Right hindlimb (tissue), 1 donor: ENCODE results near the gene JUP.
"Not testable (repeated sequence)": the region's sequence is repeated elsewhere in the genome, so short reads cannot be mapped to it uniquely, and the experiment has no call there.

ENCODE experiments used
- DNase-seq: peaks from one replicate; pipeline ENCODE4 v3.0.0-alpha.2; 2018

Gene JUP

GRCh38 chr17:41777574-41778188, 8.8 kb downstream of the JUP start:
- DNase-seq: peak; percentile 93

DNA sequence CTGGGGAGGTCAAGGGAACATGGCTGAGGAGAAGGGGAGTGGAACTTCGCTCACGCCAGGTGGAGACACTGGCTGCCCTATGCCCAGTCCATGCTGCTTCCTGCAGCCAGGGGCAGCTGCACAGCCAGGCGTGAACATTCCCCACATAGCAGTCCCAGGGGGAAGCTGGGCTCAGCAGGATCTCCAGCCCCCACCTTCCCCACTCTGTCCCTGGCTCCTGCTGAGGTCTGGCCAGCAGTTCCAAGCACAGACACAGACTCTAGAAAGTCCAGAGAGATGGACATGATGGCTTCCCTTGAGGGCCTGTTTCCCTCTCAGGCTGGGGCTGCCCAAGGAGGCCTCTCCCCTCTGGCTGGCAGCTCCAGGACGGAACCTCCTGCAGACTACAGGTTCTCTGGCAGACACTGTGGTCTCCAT, 9.3 kb downstream of the JUP start:
- peak; percentile 80 for DNase-seq

DNA sequence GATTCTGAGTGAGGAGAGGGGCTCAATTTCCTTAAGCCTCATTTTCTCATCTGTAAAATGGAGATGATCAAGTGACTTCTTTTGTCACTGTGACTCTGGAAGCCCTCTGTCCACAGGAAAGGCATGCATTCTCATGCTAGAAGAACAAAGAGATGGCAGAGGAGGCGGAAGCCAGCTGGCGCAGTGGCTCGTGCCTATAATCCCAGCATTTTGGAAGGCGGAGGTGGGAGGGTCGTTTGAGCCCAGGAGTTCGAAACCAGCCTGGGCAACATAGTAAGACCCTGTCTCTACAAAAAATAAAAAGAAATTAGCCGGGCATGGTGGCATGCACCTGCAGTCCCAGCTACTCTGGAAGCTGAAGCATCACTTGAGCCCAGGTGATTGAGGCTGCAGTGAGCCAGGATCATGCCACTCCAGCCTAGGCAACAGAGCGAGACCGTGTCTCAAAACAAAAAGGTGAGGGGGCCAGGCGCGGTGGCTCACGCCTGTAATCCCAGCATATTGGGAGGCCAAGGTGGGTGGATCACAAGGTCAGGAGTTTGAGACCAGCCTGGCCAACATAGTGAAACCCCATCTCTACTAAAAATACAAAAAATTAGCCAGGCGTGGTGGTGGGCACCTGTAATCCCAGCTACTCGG, 10.1 kb downstream of the JUP start:
- not testable (repeated sequence) for DNase-seq

DNA sequence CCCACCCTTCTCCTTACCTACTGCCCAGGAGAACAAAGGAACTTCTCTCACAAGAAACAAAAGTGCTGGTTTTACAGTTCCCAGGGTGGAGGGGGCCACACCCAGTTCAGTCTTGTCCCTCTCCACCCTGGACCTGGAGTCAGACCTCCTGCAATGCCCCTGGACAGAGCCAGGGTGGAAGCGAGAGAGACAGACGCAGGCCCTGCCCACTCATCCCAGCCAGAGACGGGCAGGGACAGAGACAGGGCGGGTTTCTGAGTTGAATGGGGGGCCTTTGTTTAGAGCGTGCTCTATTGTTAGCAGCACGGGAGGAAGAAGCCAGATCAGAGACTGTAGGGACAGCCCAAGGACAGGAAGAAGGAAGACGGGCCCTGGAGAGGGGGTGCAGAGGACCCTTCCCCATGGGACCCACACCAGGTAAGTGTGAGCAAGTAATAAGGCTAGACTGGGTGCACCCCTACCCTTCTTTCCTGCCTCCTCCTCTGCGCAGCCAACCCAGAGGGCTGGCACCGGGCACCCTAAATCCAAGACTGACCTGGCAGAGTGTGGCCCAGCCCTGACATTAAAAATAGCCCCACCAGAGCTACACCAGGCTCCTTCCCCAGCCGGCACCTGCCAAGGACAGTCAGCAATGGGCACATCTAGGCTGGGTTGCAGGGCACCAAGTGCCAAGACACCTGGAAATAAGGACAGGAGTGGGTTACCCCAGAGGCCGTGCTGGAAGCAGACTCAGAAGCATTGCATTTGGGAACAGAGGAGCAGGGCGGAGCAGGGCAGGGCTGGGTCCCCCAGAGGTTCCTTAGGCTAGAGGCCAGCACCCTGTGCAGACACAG, 10.9 kb downstream of the JUP start:
- no peak for DNase-seq

DNA sequence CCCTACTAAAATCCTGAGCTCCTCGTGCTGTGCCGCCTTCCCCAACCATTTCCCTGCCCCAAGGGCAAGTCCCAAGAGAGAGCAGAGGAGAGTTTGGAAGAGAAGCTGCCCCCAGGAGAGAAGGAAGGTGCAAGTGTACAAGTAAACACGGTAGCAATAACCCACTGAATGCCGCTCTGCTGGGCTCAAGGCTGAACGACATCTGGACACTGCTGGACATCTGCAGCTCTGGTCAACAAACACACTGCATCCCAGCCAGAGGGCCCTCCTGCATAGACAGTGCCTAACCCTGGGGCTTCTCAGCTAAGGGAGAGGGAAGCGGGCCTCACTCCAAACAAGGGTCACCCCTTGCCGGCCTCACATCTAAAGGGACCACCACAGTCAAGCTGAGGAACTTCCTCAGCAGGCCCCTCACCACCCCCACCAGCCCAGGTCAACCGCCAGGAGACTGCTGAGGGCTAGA, 12.7 kb downstream of the JUP start:
- DNase-seq: no peak

DNA sequence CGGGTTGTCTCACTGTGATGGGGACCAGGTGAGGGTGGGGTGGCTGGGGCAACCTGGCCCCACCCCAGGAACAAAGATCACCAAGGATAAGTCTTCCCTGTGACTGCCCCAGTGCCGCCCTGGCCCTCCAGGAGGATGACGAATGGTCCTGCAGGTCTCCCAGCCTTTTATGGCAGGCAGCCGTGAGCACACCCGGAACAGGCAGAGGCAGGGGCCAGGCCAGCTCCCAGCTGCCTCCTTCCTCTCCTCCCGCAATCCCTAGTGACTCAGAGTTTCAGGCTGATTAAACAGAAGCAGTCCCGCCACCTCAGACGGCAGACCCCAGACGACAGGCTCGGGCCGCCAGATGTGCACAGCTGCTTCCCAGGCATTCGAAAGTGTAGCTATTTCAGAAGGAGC, 13.3 kb downstream of the JUP start:
- DNase-seq: peak; percentile 72

DNA sequence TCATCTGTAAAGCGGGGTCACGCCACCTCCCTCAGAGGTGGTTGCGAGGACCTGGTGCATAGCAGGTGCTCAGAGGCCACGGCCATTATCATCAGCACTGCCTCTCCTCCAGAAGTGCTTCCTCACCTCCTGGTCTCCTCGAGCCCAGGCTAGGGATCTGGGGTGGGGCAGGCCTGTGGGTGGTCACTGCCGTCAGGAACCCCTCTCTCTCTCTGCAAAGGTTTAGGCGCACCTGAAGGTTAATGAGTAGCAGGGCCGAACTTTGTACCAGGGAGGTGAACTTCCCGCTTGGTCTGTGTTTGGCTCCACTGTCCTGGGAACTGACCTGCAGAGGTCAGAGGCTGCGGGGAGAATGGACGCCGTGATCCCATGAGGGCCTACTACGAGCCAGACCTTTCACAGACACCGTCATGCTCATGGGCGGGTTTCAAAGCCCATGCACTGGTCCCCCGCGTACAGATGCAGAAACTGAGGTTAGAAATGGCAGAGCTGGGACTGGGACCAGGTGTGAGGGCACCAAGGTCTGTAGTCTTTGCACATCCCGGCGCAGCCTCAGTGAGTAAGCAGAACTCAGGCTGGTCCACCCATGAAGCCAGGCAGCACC, 13.8 kb downstream of the JUP start:
- no peak for DNase-seq

DNA sequence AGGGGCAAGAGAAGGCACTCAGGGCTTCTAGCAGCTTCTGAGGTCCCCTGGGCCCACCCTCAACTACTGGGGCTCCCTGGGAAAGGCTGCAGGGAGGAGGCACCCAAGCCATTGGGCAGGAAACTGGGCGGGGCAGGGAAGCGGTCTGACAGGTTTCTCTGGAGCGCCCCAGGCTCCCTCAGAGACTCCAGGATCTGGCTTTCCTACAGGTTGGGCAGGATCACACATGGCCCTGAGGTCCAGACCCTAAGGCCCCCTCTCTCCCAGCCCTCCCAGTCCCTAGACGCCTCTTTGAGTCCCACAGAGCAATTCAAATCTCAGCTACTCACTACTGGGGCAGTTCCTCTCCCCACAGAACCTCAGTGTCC, 14.3 kb downstream of the JUP start:
- no peak for DNase-seq

GRCh38 chr17:41771389-41772206, 14.9 kb downstream of the JUP start:
- DNase-seq: no peak

- no peak for DNase-seq
Measured at GRCh38 chr17:41769985-41770384, 16.5 kb downstream of the JUP start.

DNA sequence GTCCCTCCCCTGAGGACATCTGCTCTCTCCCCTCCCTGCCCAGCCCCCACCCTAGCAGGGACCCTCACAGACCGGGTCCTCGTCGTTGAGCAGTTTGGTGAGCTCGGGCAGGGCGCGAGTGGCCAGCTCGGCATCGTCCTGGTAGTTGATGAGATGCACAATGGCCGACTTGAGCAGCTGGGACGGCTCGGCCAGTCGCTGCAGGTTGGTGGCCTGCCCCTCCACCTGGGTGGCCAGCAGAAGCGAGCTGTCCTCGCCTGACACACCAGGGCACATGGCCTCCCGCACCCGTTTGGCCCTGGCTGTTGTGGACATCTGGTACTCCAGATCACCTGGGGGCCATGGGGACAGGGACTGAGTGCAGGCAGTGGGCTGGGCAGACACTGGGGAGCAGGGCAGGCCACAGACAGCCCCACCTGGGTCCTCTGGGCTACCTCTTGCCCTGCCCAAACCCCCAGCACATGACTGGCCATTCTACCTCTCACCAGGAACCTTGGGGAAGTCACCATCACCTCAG, 17.1 kb downstream of the JUP start:
- DNase-seq: no peak

DNA sequence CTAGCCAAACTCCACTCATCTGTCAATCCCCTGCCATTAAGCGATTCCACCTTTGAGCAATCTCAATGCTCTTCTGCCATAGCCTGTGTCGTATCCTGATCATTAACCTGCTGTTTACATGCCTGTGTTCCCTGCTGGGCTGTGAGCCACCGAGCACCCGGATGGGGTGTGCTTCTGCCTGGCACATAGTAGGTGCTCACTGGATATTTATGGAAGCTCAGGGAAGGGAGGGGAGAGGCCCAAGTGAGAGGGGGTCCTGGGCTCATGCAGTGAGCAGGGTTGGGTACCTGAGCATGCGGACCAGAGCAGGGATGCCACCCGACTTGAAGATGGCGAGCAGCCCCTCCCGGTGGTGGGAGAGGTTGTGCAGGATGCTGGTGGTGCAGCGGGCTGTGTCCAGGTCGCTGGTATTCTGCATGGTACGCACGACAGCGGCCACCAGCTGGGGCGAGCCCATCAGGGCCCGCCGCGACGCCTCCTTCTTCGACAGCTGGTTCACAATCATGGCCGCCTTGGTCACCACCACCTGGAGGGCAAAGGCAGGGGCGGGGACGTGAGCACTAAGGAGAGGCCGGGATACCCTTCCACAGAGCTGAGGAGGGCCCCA, 17.7 kb downstream of the JUP start:
- DNase-seq: no peak

GRCh38 chr17:41767324-41768042, 19.0 kb downstream of the JUP start:
- DNase-seq: no peak

- DNase-seq: no peak
Measured at GRCh38 chr17:41766135-41766534, 20.4 kb downstream of the JUP start.

DNA sequence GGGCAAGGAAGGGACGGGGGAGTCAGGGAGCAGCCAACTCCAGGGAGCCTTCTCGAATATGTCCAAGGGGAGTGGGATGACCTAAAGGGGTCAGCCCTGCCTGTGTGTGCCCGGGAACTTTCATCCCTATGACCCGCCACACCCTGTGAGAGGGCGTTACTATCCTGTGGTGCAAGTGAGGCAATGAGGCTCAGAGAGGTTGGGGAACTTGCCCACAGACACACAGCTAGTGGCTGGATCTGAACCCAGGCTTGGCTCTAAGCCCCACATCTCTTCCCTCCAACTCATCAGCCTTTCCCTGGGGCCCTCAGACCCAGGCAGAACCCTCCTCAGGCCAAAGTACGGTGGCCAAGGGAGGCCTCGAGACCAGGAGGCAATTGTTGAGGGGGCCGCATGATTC, 23.2 kb downstream of the JUP start:
- DNase-seq: no peak

DNA sequence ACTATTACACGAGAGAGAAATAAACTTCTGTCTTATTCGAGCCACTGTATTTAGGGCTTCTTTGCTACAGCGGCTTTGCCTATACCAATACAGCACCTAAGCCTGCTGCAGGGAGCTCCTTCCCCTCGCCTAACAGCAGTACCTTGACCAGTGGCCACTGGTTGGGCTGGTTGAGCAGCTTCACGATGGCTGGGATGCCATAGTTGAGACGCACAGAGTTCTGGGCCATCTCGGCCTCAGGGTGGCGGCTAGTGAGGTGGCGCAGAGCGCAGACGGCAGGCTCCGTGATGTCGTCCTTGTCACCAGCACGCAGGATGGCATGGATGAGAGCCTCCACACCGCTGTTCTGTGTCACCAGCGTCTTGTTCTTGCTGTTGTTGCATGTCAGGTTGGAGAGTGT, 23.7 kb downstream of the JUP start:
- no peak for DNase-seq

DNA sequence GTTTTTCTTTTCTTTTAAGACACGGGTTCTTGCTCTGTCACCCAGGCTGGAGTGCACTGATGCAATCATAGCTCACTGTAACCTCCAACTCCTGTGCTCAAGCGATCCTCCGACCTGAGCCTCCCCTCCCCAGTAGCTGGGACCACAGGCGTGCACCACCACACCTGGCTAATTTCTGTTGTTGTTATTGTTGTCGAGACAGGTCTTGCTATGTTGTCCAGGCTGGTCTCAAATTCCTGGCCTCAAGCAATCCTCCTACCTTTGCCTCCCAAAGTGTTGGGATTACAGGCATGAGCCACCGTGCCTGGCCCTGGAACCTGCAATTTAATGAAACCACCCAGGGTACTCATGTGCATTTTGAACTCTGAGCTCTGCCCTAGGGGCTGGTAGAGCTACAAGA, 24.1 kb downstream of the JUP start:
- no peak for DNase-seq

- DNase-seq: no peak
Measured at GRCh38 chr17:41760878-41761277, 25.6 kb downstream of the JUP start.

DNA sequence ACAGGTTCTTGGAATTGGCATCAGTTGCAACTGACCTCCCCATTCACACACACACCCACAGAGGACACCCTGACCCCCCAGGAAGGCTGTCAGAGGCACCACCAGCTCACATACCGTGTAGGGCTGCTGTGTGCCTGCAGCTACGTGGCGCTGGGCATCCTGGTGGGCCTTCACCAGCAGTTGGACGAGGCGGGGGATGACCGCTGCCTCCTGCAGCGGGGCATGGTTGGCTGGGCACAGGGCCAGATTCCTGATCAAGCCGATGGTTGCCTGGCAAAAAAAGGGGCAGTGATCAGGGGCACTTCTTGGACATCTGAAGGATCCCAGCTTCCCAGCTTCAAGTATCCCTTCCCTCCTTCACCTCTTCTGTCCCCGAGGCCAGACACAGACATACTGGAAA, 27.9 kb downstream of the JUP start:
- DNase-seq: no peak

DNA sequence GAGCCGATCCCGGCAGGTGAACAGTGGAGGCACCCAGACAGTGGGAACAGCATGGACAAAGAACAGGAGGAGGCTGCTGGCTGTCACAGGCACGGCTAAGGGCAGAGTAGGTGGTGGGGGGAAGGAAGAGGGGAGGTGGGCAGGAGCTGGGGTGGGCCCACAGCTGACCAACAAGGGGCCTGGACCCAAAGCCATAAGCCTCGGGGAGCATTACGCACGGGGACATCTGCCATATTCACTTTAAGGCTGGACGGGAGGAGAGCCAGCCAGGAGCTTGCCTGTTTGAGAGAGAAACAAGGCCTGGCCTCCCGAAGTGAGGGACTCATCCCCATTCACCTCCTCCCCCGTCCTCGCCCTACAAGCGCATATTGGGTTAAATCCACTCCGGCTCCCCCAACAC, 32.4 kb downstream of the JUP start:
- DNase-seq: no peak

DNA sequence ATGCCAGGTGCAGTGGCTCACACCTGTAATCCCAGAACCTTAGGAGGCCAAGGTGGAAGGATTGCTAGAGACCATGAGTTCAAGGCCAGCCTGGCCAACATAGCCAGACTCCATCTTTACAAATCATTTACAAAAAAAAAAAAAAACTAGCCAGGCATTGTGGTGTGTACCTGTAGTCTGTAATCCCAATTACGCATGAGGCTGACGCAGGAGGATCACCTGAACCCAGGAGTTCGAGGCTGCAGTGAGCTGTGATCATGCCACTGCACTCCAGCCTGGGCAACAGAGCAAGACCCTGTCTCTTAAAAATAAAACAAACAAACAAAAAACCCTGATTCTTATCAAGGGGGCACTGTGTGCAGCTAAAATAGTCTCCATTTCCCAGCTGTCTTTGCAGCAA, 35.2 kb downstream of the JUP start:
- DNase-seq: no peak
